ENCODE data around the gene SPATA24.

The SPATA24 gene

DNA sequence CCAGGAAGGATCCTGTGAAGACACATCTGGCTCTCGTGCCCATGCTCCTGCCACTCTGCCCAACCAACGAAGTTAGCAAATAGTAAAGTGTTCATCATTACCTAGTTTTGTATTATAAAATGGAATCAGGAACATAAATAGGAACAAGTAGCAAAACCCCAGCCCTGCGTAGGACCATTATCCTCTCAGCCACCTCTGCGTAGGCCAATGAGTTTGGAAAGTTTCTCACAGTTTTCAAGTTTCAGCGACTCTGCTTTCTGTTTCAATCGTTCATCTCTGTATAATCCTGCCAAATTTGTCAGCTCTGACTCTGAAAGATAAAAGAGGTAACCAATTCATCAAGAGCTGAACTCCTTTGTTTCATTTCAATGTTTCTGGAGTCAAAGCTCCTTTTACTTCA is 10.1 kb upstream of the SPATA24 start:
- Histone ChIP-seq H3K27ac (ENCODE audit: low read length) (no peak overlapping the region), H3K4me3 (ENCODE audit: low read depth in 1 of 2, low read length in 2 of 2) (no peak overlapping the region), H3K4me1 (ENCODE audit: insufficient read depth, low read length) (peaks cover 27% of the 10 kb centered on the region), H3K4me2 (ENCODE audit: insufficient read depth, low read length) (no peak overlapping the region), H3K9ac (ENCODE audit: low read depth, low read length) (no peak overlapping the region), H3K27me3 (ENCODE audit: insufficient read depth, low read length, poor library complexity) (no peaks in the 10 kb centered on the region), H2AFZ (ENCODE audit: low read depth, low read length) (no peak overlapping the region), H3K9me3 (ENCODE audit: insufficient read depth, low read length, severe bottlenecking) (no peaks in the 10 kb centered on the region), H3K36me3 (ENCODE audit: insufficient read depth, low read length) (peaks cover 14% of the 10 kb centered on the region; the same call in 1 of the 2 replicates), H4K20me1 (ENCODE audit: insufficient read depth, low read length) (no peaks in the 10 kb centered on the region), H3K79me2 (ENCODE audit: insufficient read depth, low read length) (no peaks in the 10 kb centered on the region)
- TF ChIP-seq EZH2 (IDR thresholded peaks at IDR 0.05; ENCODE audit: borderline replicate concordance, low read depth, low read length, severe bottlenecking), result no peak
- TF ChIP-seq, protein P1, sequence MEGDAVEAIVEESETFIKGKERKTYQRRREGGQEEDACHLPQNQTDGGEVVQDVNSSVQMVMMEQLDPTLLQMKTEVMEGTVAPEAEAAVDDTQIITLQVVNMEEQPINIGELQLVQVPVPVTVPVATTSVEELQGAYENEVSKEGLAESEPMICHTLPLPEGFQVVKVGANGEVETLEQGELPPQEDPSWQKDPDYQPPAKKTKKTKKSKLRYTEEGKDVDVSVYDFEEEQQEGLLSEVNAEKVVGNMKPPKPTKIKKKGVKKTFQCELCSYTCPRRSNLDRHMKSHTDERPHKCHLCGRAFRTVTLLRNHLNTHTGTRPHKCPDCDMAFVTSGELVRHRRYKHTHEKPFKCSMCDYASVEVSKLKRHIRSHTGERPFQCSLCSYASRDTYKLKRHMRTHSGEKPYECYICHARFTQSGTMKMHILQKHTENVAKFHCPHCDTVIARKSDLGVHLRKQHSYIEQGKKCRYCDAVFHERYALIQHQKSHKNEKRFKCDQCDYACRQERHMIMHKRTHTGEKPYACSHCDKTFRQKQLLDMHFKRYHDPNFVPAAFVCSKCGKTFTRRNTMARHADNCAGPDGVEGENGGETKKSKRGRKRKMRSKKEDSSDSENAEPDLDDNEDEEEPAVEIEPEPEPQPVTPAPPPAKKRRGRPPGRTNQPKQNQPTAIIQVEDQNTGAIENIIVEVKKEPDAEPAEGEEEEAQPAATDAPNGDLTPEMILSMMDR (IDR thresholded peaks at IDR 0.05; ENCODE audit: borderline replicate concordance, extremely low read depth, low read length, poor library complexity, severe bottlenecking), result no peak
- no peak for DNase-seq
- no peak for ATAC-seq (ENCODE audit: insufficient read depth, low read depth)

DNA sequence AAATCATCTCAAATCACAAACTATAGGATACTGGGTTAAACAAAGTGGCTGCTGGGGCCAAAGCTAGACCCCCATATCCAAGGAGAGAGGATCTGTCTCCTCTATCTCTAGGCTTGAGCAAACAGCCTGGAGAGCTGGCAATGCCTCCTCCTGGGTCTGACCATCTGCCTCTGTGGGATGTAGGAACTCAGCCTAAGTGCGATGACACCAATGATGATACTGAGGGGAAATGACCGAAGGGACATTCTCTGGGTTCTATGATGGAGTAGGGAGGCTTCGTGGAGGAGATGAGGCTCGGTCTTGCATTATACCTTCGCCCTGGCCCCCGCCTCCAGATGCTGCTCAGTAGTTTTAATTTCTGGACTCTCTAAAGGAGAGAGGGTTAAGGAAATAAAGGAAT is 9.3 kb upstream of the SPATA24 start:
- Histone ChIP-seq H3K4me2 (ENCODE audit: insufficient read depth, low read length) (no peak overlapping the region), H3K4me1 (ENCODE audit: insufficient read depth, low read length) (peaks cover 27% of the 10 kb centered on the region), H3K9ac (ENCODE audit: low read depth, low read length) (no peak overlapping the region), H2AFZ (ENCODE audit: low read depth, low read length) (no peak overlapping the region), H3K36me3 (ENCODE audit: insufficient read depth, low read length) (0 out of 2 replicates have a peak, but pooled peaks cover 7% of the 10 kb centered on the region), H3K9me3 (ENCODE audit: insufficient read depth, low read length, severe bottlenecking) (no peaks in the 10 kb centered on the region), H3K27me3 (ENCODE audit: insufficient read depth, low read length, poor library complexity) (no peaks in the 10 kb centered on the region), H4K20me1 (ENCODE audit: insufficient read depth, low read length) (no peaks in the 10 kb centered on the region), H3K79me2 (ENCODE audit: insufficient read depth, low read length) (no peaks in the 10 kb centered on the region), H3K27ac (ENCODE audit: low read length) (no peak overlapping the region), H3K4me3 (ENCODE audit: low read depth in 1 of 2, low read length in 2 of 2) (no peak overlapping the region)
- DNase-seq (no peak), ATAC-seq (ENCODE audit: insufficient read depth, low read depth) (no peak)
- TF ChIP-seq, protein P1 (IDR thresholded peaks at IDR 0.05; ENCODE audit: borderline replicate concordance, extremely low read depth, low read length, poor library complexity, severe bottlenecking), result no peak
- TF ChIP-seq EZH2 (IDR thresholded peaks at IDR 0.05; ENCODE audit: borderline replicate concordance, low read depth, low read length, severe bottlenecking), result no peak

DNA sequence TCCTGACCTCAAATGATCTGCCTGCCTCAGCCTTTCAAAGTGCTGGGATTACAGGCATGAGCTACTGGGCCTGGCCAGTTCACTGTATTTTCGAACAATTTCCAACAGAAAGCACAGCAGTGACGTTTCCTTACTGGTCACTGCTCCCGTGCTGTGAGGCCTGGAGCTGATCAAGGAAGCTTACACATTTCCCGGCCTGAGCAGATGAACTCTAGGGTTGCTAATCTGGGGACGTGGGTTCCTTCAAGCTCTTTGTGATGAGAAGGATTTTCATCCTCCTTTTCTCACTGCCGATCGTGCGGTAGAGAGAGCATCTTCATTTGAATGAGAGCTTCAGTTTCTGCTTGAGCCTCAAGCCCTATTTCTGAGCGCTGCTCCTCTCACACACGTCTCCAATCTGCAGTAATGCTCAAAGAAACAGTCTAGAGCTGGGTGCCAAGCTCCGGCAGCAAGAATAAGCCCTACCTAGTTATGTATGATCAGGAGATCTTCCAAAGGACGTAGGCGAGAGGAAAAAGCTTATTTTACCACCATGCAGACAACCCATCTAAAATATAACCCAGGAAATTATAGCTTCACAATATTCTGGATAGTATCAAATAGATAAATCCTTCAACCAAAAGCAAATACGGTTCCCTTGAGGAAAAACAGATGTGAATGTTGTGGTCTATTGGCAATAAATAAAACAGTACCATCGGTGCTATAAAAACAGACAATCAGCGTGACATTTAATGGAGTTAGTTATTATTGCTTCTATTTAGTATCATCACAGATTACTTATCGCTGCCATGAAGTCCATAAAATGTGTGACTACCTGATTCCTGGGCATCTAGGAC is 7.3 kb upstream of the SPATA24 start:
- H3K36me3 ChIP-seq (ENCODE audit: insufficient read depth, low read length), result 0 out of 2 replicates have a peak, but pooled peaks cover 2% of the 10 kb centered on the region
- no peak overlapping the region for H3K27ac ChIP-seq (ENCODE audit: low read length)
- TF ChIP-seq, protein P1 (IDR thresholded peaks at IDR 0.05; ENCODE audit: borderline replicate concordance, extremely low read depth, low read length, poor library complexity, severe bottlenecking), result no peak
- TF ChIP-seq EZH2 (IDR thresholded peaks at IDR 0.05; ENCODE audit: borderline replicate concordance, low read depth, low read length, severe bottlenecking), result no peak
- H3K9me3 ChIP-seq (ENCODE audit: insufficient read depth, low read length, severe bottlenecking), result no peaks in the 10 kb centered on the region
- H3K79me2 ChIP-seq (ENCODE audit: insufficient read depth, low read length), result no peaks in the 10 kb centered on the region
- no peak overlapping the region for H2AFZ ChIP-seq (ENCODE audit: low read depth, low read length)
- H3K9ac ChIP-seq (ENCODE audit: low read depth, low read length), result no peak overlapping the region
- no peak overlapping the region for H3K4me3 ChIP-seq (ENCODE audit: low read depth in 1 of 2, low read length in 2 of 2)
- no peak for DNase-seq
- no peaks in the 10 kb centered on the region for H4K20me1 ChIP-seq (ENCODE audit: insufficient read depth, low read length)
- no peaks in the 10 kb centered on the region for H3K27me3 ChIP-seq (ENCODE audit: insufficient read depth, low read length, poor library complexity)
- H3K4me2 ChIP-seq (ENCODE audit: insufficient read depth, low read length), result no peak overlapping the region
- ATAC-seq (ENCODE audit: insufficient read depth, low read depth), result no peak
- H3K4me1 ChIP-seq (ENCODE audit: insufficient read depth, low read length), result peaks cover 20% of the 10 kb centered on the region
